GM21390 (cell line): ENCODE measurements around the gene DUSP10.

Source experiments
- ATAC-seq: cut with Tn5 transposase; IDR thresholded peaks from one replicate; pipeline ENCODE4 v1.9.1; 2021; ENCODE audit not compliant: unreplicated experiment

DUSP10 gene

DNA sequence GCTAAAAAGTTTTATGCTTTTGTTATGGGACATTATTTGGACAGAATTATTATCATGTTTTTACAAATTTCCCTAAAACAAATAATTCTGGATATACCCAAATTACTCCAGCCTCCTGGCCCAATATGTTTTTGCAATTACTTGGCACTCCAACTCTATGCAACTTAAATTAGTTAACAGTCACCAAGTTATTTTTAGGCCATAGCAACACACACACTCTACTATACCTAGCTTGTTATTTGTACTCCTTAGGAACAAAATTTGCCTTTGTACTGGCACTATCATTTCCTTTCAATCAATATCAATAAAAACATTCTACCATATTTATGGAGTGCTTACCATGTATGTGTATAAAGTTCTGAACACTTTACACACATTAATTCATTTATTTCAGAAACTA, 7.7 kb downstream of the DUSP10 start:
- no peak for ATAC-seq

- no peak for ATAC-seq
Measured at GRCh38 chr1:221732052-221732451, 9.8 kb downstream of the DUSP10 start.

DNA sequence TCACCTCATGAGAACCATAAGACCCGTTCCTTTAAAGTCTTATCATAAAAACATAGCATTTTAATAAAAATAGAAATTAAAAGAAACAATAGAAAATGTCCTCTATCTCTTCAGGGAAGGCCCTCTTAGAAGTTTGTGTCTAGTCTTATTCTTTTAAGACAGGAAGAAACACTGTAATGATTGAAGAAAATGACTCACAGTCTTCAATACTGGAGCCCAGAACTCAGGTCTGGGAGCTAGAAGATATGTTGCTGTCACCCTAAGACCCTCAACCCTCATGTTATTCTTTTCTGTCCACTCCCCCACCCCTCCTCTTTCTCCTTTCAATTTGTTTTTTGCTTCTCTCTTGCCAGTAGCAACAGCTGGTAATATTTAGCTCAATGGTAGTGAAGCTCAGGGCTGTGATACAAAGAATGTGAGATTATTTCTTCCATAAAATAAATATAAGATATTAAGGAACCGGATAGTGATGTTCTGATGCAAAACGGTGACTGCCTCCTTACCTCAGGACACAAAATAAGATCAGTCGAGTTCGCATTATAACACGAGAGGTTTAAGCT, 12.0 kb downstream of the DUSP10 start:
- no peak for ATAC-seq

DNA sequence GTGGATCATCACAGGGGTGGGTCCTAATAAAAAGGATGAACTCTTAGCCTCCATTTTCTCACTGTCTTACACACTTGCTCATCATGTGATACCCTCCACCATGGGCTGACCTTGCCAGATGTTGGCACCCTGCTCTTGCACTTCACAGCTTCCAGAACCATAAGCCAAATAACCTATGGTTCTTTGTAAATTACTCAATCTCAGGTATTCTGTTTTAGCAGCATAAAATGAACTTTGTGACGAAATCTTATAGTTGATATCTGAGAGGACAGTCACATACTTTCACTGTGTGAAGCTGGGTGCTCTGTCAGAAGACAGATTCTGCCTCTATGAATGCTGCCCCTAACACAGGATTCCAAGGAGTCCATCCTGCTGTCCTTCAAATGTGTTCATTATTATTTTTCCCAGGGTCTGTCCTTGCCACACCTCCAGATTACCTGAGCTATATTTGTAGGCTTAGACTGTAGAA, 13.8 kb downstream of the DUSP10 start:
- ATAC-seq = no peak

DNA sequence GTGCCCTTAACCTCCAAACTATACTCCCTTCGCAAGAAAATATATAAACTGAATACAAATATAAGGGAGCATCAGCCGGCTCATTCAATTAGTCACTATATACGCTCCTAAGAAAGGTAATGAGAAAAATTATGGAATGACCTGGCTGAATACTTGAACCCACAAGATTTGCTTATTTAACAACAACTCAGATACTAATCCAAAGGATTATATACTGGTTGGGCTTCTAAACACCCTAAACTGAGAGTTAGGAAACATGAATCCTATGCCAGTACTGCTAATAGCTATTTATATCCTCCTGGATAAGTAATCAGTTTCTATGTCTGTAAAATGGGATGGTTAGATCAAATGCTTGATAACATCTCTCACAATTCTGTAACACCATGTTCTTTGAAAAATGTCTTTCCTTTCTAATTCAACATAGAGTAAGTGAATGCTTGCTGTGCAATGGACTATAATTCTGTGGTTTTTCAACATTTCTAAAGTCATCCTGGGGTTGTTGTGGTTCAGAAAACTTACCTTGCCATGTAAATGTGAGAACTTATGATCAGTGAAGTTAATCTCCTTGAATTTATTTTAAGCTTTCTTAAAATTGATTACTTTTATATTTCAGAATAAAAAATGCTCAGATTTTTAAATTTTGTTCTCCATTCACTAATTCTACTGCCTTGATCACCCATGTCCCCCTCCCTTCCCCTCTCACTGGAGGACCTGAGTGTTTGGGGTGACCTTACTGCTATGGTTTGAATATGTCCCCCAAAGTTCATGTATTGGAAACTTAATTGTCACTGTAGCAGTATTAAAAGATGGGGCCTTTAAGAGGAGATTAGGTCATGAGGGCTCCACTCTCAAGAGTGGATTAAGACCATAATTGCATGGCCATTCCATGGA, 14.5 kb downstream of the DUSP10 start:
- ATAC-seq = no peak

GRCh38 chr1:221725735-221726672, 15.9 kb downstream of the DUSP10 start:
- peak; percentile 66 for ATAC-seq

DNA sequence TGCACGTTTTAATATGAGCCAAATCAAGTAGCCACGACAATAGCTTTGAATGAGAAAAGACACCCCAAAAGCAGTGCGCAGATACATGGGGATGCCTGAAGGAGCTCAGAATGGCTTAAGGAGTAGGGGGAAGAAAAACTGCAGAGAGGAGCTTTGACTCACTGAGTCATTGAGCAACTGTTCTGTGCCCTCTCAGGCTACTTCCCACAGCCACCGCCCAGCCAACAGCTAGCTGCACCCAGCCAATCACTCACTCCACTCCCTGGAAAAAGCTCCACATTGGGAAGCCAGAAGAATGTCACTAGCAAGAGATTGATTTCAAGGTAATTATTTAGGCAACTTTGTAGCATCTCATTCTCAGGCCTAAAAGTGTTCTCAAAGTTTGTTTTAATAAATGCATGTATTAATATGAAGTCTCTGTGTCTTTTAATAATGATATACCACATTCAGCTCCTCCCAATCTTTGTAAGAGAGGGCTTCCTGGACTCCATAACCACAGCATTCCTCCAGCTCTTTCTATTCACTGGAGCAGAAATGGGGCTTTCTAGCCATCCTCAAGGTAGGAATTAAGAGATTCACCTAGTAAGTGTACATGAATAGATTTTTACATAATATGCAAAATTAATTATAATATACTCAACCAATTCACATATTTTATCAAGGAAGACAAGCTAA, 16.8 kb downstream of the DUSP10 start:
- ATAC-seq = no peak

DNA sequence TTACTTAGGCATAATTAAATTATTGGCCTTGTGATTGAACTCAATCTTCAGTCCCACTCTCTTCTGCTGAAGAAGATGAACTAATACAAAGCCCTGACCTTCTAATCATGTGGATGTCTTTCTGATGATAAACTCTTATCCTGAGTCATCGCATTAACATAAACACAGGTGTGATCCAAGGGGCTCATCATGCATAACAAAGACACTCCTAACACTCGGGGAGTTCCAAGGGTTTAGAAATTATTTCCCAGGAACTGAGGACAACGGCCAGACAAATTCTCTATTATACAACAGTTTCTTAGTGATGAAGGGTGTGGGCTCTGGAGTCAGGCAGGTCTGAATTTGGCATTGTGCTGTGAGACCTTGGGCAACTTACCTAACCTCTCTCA, 18.0 kb downstream of the DUSP10 start:
- ATAC-seq = no peak

GRCh38 chr1:221723018-221723847, 18.7 kb downstream of the DUSP10 start:
- no peak for ATAC-seq

DNA sequence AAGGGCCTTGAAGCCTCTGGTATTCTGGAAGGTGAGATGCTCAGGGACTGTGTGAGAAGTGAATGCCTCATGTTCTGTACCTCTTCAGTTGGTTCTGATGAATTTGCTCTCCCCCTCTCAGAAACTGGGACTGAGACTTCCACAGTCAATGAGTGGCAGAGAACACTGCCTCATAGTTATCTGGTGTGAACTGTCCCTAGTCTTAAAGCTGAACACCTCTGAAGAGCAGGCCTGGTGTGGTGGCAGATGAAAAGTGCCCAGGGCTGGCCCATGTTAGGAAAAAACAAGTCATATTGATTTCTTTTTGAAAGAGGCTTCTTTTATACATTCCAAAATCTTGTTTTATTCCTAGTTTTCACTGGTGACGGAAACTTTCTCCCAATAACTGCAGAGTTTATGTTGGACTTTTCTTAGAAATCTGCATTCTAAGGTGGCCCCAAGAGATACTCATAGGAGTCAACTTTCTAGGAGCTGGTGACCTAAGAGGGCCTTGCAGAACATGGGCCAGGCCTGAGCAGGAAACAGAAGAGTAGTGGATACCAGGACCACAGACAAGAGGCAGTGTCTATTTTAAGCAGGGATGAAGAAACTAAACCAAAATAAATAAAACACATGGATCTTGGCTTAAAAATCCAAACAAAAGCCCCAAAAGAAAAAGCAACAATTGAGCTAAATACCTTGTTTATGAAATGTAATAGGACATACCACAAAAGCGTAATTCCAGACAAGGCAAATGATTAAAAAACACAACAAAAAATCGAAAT, 19.5 kb downstream of the DUSP10 start:
- ATAC-seq = no peak

DNA sequence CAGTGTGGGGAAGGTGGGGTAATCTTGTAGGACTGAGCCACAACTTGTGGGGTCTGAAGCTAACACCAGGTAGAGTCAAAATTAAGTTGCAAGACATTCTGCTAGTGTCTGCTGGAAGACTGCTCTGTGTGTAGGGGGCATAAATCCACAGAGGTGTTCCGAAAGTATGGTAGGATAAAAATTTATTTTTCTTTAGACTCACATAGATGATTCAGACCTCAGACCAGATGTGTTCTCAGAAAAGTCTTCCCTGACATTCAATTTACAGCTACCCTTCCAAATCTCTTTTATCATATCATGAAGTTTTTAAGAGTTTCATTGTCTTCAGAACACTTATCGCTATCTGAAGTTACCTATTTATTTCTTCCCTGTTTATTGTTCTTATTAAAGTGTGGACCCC, 21.3 kb downstream of the DUSP10 start:
- no peak for ATAC-seq

DNA sequence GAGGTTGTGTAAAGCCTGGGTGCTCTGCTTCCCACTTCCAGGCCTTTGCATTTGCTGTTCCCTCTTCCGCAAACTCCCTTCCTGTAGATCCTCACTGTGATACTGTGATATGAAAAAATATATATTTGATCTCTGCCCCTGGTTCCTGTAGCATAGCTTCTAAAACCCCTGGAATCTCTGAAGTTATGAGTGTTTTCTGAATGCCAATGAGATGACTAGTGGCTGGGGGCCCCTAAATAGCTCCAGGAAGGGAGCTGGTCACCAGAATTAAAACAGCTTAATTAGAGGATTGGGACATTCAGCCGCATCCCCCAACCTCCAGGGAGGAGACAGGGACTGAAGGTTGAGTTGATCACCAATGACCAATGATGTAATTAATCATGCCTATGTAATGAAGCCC, 21.9 kb downstream of the DUSP10 start:
- ATAC-seq = no peak

- no peak for ATAC-seq
Measured at GRCh38 chr1:221719278-221719597, 22.7 kb downstream of the DUSP10 start.

GRCh38 chr1:221718381-221719277, 23.3 kb downstream of the DUSP10 start:
- ATAC-seq = no peak

DNA sequence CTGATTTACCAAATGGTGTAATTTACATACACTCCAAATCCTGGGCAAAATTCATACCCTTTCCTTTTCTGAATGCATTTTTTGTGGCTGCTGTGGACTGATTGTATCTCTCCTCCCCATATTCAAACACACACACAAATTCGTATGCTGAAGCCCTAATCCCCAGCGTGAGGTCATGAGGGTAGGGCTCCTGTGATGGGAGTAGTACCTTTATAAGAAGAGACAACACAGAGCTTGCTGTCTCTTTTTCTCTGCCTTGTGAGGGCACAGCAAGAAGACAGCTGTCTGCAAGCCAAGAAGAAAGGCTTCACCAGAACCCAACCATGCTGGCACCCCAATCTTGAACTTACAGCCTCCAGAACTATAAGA, 24.4 kb downstream of the DUSP10 start:
- no peak for ATAC-seq

DNA sequence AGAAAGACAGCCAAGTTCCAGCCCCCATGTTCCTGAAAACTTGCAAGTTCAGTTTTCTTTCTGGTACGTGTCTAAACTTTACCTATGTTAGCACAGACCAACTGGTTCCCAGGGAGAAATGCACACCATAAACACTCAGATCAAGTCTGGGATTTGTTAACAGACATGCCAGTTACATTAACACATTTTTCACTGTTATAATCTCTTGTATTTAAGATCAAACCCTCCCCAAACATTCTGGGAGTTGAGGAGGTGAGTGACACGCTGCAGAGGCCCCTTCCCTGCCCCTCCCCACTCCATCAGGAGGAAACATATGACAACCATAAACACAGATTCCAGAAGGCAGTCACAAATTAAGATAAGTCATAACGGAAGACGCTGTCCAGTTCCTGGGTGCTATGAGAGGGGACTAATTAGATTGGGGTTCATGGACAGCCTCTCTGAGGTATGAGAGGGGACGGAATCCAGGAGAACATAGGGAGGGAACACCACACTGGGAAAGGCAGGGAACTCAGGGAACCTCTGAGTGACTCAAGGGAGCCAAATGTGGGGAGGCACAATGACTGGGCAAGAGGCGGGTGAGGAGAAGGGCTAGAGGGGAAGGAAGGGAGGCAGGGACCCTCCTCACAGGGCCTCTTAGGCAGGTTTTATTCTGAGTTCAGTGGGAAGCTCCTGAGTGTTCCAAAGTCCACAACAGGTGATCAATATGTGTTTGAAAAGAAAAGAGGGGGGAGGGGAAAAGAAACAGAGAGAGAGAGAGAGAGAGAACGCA, 25.0 kb downstream of the DUSP10 start:
- no peak for ATAC-seq

DNA sequence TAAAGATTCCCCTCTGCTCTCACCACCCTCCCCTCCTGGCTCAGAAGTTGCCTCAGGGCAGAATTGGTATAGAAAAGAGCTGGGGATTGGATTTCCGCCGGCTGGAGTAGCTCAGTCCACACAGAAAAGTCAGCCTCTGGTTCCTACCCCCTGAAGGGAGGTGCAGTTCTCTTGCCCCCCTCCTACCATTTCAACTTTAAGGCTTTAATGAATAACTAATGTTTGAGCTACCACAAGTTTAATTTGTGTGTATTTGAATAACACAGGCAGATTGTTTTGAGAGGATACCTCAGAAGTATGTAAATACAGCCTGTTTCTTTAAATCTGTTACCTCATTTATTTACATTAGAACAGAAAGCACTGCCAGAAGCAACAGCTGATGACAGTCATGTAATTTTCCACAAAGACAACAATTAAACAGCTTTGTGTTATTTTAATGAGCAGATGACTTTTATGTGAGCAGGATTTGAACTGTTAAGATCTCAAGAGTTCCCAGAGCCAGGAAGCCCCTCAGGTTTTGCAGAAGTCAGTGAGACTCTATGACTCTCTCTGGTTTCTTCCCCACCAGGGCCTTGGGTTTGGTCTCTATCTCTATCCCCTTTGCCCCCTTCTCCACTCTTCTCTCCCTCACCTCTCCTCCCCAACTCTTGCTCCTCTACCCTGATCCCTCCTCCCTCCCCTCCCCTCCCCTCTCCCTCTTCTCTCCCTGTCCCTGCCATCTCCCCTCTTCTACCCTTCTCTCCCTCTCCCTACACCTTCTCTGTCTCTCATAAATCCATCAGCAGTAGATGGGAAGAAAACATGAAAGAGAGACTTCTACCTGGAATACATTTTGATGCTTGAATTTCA, 26.3 kb downstream of the DUSP10 start:
- no peak for ATAC-seq
